Parathyroid adenoma (tissue), 2 donors: ENCODE data around the gene DENND1C.
"Not testable (repeated sequence)": the region's sequence is repeated elsewhere in the genome, so short reads cannot be mapped to it uniquely, and the experiment has no call there.

ENCODE experiments used
- H2AFZ ChIP-seq: fragments of 300-600 bp; sonication (generic); one replicate; pipeline ENCODE4 v1.7.0; 2017; ENCODE audit warnings: antibody characterized with exemption, mild to moderate bottlenecking
- H3K27ac ChIP-seq: fragments of 300-600 bp; sonication (generic); one replicate; pipeline ENCODE4 v1.7.0; 2017
- H3K27me3 ChIP-seq: fragments of 300-600 bp; sonication (generic); one replicate; pipeline ENCODE4 v1.7.0; 2017; ENCODE audit warnings: low read length; ENCODE audit not compliant: control insufficient read depth, insufficient read depth
- H3K36me3 ChIP-seq: fragments of 300-600 bp; sonication (generic); one replicate; pipeline ENCODE4 v1.7.0; 2017; ENCODE audit warnings: low read length; ENCODE audit not compliant: control insufficient read depth, insufficient read depth
- H3K4me1 ChIP-seq: fragments of 300-600 bp; sonication (generic); one replicate; pipeline ENCODE4 v1.7.0; 2017; ENCODE audit warnings: control low read depth
- H3K4me2 ChIP-seq: fragments of 300-600 bp; sonication (generic); one replicate; pipeline ENCODE4 v1.7.0; 2017; ENCODE audit warnings: low read length
- H3K4me3 ChIP-seq: fragments of 300-600 bp; sonication (generic); one replicate; pipeline ENCODE4 v1.7.0; 2017; ENCODE audit warnings: low read depth, low read length
- H3K79me2 ChIP-seq: fragments of 300-600 bp; sonication (generic); one replicate; pipeline ENCODE4 v1.7.0; 2017; ENCODE audit warnings: control low read depth
- H3K9ac ChIP-seq: fragments of 300-600 bp; sonication (generic); one replicate; pipeline ENCODE4 v1.7.0; 2017; ENCODE audit warnings: mild to moderate bottlenecking
- H3K9me3 ChIP-seq: fragments of 300-600 bp; sonication (generic); one replicate; pipeline ENCODE4 v1.7.0; 2017; ENCODE audit warnings: low read length; ENCODE audit not compliant: control insufficient read depth
- TF ChIP-seq, protein P1 (sequence below): fragments of 300-600 bp; sonication (generic); IDR thresholded peaks from one replicate; pipeline ENCODE4 v1.7.0; 2017; ENCODE audit warnings: antibody characterized with exemption, mild to moderate bottlenecking
- donor health status: primary hyperparathyroidism.

Gene DENND1C

DNA sequence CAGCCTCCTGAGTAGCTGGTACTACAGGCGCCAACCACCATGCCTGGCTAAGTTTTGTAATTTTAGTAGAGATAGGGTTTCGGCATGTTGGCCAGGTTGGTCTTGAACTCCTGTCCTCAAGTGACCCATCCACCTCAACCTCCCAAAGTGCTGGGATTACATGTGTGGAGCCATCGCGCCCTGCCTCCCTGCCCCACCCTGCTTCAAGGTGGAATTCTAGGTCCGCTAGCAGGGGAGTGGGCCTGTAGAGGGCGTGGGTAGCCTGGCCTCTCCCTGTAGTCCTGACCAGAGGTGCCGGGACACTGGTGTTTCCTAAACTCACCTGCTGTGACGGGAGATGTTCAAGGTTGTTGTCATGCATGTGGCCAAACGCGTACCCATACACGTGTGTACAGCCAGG, 48.4 kb downstream of the DENND1C start:
- Histone ChIP-seq H3K36me3 (no peaks in the 10 kb centered on the region), H3K4me1 (no peaks in the 10 kb centered on the region)
- TF ChIP-seq, protein P1, sequence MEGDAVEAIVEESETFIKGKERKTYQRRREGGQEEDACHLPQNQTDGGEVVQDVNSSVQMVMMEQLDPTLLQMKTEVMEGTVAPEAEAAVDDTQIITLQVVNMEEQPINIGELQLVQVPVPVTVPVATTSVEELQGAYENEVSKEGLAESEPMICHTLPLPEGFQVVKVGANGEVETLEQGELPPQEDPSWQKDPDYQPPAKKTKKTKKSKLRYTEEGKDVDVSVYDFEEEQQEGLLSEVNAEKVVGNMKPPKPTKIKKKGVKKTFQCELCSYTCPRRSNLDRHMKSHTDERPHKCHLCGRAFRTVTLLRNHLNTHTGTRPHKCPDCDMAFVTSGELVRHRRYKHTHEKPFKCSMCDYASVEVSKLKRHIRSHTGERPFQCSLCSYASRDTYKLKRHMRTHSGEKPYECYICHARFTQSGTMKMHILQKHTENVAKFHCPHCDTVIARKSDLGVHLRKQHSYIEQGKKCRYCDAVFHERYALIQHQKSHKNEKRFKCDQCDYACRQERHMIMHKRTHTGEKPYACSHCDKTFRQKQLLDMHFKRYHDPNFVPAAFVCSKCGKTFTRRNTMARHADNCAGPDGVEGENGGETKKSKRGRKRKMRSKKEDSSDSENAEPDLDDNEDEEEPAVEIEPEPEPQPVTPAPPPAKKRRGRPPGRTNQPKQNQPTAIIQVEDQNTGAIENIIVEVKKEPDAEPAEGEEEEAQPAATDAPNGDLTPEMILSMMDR, result no peak

DNA sequence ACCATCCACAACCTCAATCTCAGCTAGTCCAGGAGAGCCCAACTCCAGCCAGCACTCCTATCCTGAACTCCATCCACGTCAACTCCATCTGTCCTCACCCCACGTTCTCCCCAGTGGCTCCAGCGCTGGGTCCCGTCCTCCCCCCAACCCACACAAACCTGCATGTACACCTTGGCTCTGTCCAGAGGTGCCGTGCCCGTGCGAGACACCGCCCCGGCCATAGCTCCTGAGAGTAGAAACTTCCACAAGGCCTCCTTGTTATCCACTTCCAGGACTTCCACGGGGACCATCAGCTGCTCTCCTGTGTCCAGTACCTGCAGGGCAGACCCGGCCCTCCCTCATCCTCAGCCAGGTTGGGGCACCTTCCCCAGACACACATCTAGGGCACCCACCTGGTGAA, 49.7 kb downstream of the DENND1C start:
- H2AFZ ChIP-seq, result no peak overlapping the region
- no peaks in the 10 kb centered on the region for H3K36me3 ChIP-seq
- H3K4me2 ChIP-seq, result no peak overlapping the region
- no peaks in the 10 kb centered on the region for H3K79me2 ChIP-seq
- no peak overlapping the region for H3K27ac ChIP-seq
- TF ChIP-seq, protein P1, result no peak
- H3K9ac ChIP-seq, result no peak overlapping the region
- H3K4me3 ChIP-seq, result no peak overlapping the region
- H3K4me1 ChIP-seq, result no peaks in the 10 kb centered on the region
- no peaks in the 10 kb centered on the region for H3K27me3 ChIP-seq
- no peaks in the 10 kb centered on the region for H3K9me3 ChIP-seq

More for the DNA sequence above, 48.4 kb downstream of the DENND1C start:
- no peaks in the 10 kb centered on the region for H3K79me2 ChIP-seq
- no peak overlapping the region for H3K4me3 ChIP-seq
- no peak overlapping the region for H2AFZ ChIP-seq
- no peak overlapping the region for H3K9ac ChIP-seq
- no peak overlapping the region for H3K27ac ChIP-seq
- H3K9me3 ChIP-seq, result no peaks in the 10 kb centered on the region
- no peak overlapping the region for H3K4me2 ChIP-seq
- H3K27me3 ChIP-seq, result no peaks in the 10 kb centered on the region

DNA sequence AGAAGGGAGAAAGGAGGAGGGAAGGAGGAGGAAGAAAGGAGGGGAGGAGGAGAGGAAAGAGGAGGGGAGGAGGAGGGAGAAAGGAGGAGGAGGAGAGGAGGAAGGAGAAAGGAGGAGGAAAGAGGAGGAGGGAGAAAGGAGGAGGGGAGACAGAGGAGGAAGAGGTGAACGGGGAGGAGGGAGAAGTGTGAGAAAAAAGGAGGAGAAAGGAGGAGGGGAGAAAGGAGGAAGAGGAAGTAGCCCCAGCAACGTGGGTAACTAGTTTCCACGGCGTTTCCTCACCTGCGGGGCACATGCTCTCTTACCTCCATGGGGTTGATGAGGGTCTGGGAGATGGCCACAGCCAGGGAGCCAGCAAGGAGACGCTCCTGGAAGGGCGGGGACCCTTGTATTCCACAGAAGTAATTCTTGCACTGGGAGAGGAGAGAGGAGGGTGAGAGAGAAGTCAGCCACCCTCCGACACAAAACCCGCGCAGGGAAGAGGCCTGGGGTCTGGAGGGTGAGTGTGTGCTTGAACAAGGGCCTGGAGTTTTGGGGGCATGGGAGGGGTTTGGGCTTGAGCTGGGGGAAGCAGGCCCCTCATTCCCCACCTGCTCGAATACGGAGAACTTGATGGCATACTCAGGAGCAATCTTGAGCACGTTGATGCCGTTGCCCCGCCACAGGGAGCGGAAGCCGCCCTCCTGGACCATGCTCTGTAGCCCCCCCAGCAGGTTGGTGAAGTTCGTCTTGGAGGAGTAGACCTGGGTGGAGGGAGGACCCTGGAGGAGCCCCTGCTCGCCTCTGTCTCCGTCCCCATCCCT, 52.0 kb downstream of the DENND1C start:
- TF ChIP-seq, protein P1, result no peak
- Histone ChIP-seq H2AFZ (no peak overlapping the region), H3K27me3 (no peaks in the 10 kb centered on the region), H3K27ac (no peak overlapping the region), H3K9ac (no peak overlapping the region), H3K4me3 (no peak overlapping the region), H3K9me3 (no peaks in the 10 kb centered on the region), H3K4me1 (no peaks in the 10 kb centered on the region), H3K4me2 (no peak overlapping the region), H3K79me2 (no peaks in the 10 kb centered on the region), H3K36me3 (no peaks in the 10 kb centered on the region)

DNA sequence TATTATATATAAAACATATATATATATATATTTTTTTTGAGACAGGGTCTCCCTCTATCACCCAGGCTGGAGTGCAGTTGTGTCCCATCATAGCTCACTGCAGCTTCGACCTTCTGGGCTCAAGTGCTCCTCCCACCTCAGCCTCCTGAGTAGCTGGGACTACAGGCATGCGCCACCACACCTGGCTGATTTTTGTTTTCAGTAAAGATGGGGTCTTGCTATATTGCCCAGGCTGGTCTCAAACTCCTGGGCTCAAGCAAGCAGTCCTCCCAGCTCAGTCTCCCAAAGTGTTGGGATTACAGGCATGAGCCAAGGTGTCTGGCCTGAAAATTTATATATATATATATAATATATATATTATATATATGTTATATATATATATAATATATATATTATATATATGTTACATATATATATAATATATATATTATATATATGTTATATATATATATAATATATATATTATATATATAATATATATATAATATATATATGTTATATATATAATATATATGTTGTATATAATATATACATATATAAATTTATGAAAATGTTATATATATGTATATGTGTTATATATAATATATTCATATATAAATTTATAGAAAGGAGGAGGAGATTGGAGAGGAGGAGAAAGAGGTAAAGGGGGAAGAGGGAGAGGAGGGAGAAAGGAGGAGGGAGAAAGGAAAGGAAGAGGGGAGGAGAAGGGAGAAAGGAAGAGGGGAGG, 52.7 kb downstream of the DENND1C start:
- H3K79me2 ChIP-seq, H3K9ac ChIP-seq, H3K4me3 ChIP-seq, H3K27ac ChIP-seq, H3K4me2 ChIP-seq, H3K9me3 ChIP-seq, H3K27me3 ChIP-seq, H3K36me3 ChIP-seq, H3K4me1 ChIP-seq, H2AFZ ChIP-seq: not testable (repeated sequence)

DNA sequence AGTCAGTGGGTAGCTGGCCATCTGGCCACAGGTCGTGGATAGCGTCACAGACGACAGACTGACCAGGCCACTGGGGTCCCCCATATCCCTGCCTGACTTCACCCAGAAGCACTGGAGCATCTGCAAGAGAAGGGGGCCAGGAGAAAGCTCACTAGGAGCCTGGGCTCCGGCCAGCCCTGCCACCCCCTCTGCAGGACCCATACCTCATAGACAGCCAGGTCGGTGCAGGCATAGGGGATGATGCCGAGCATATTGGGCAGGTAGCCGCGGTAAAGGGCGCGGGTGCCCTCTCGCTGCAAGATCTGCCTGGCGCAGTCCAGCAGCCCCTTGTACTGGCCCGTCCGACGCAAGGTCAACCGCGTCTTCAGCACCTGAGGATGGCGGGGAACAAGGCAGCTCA, 54.5 kb downstream of the DENND1C start:
- TF ChIP-seq, protein P1, result no peak
- H3K9me3 ChIP-seq, result no peaks in the 10 kb centered on the region
- no peaks in the 10 kb centered on the region for H3K36me3 ChIP-seq
- no peak overlapping the region for H3K4me3 ChIP-seq
- H3K4me2 ChIP-seq, result no peak overlapping the region
- H2AFZ ChIP-seq, result no peak overlapping the region
- H3K27ac ChIP-seq, result no peak overlapping the region
- no peak overlapping the region for H3K9ac ChIP-seq
- H3K79me2 ChIP-seq, result peaks cover 15% of the 10 kb centered on the region
- H3K27me3 ChIP-seq, result no peaks in the 10 kb centered on the region
- H3K4me1 ChIP-seq, result peaks cover 9% of the 10 kb centered on the region
